NCI-H82 (cell line): ENCODE results near the gene RAB36.
"Not testable (repeated sequence)": the region's sequence is repeated elsewhere in the genome, so short reads cannot be mapped to it uniquely, and the experiment has no call there.

Experiments used
- DNase-seq: peaks from one replicate; lab custom pipeline; 2025; lab: John Stamatoyannopoulos, UW

RAB36 gene

GRCh38 chr22:23121000-23121421, 24.3 kb upstream of the RAB36 start:
- DNase-seq: no peak

GRCh38 chr22:23121424-23121823, 23.9 kb upstream of the RAB36 start:
- DNase-seq: no peak

- DNase-seq: no peak
Observed at GRCh38 chr22:23122216-23122957, 22.9 kb upstream of the RAB36 start.

GRCh38 chr22:23122992-23123803, 22.1 kb upstream of the RAB36 start:
- DNase-seq: no peak

- DNase-seq: no peak
Observed at GRCh38 chr22:23123804-23124254, 21.4 kb upstream of the RAB36 start.

GRCh38 chr22:23124611-23125511, 20.4 kb upstream of the RAB36 start:
- no peak for DNase-seq

- DNase-seq: no peak
Observed at GRCh38 chr22:23125512-23126103, 19.7 kb upstream of the RAB36 start.

- DNase-seq: no peak
Observed at GRCh38 chr22:23126165-23127054, 18.9 kb upstream of the RAB36 start.

- DNase-seq: no peak
Observed at GRCh38 chr22:23127055-23127756, 18.1 kb upstream of the RAB36 start.

- DNase-seq: no peak
Observed at GRCh38 chr22:23127788-23128187, 17.5 kb upstream of the RAB36 start.

- peak; percentile 96 for DNase-seq
Observed at GRCh38 chr22:23128269-23129108, 16.8 kb upstream of the RAB36 start.

GRCh38 chr22:23129149-23129548, 16.1 kb upstream of the RAB36 start:
- DNase-seq: no peak

GRCh38 chr22:23130697-23131096, 14.6 kb upstream of the RAB36 start:
- DNase-seq: no peak

- no peak for DNase-seq
Observed at GRCh38 chr22:23131931-23132330, 13.3 kb upstream of the RAB36 start.

- no peak for DNase-seq
Observed at GRCh38 chr22:23132376-23133091, 12.7 kb upstream of the RAB36 start.

- DNase-seq: no peak
Observed at GRCh38 chr22:23133922-23134321, 11.4 kb upstream of the RAB36 start.

- DNase-seq: not testable (repeated sequence)
Observed at GRCh38 chr22:23136991-23137390, 8.3 kb upstream of the RAB36 start.

GRCh38 chr22:23137468-23137867, 7.8 kb upstream of the RAB36 start:
- DNase-seq: no peak
